Fibroblast of pulmonary artery (primary cell): ENCODE results near the gene SHCBP1L.

Experiments
- DNase-seq: peaks from one replicate; pipeline ENCODE4 v3.0.0-alpha.2; 2010; ENCODE audit warnings: low read depth
- H3K4me3 ChIP-seq: replicated peaks from 2 replicates; pipeline ENCODE4 v1.5.1; 2011; ENCODE audit warnings: low read depth, mild to moderate bottlenecking, control low read depth, low read length, moderate library complexity
- CTCF ChIP-seq: IDR thresholded peaks from 2 replicates; pipeline ENCODE4 v1.5.1; 2011; ENCODE audit warnings: mild to moderate bottlenecking, control low read depth, low read length, inconsistent platforms; ENCODE audit errors: missing control alignments

Gene SHCBP1L

GRCh38 chr1:182993746-182994145 lies 40.8 kb upstream of the SHCBP1L start:
- DNase-seq = no peak
- TF ChIP-seq CTCF = no peak

GRCh38 chr1:182990413-182991144 lies 37.6 kb upstream of the SHCBP1L start:
- no peak for TF ChIP-seq CTCF
- H3K4me3 ChIP-seq = no peak overlapping the region
- DNase-seq = peak; percentile 44

More at GRCh38 chr1:182993746-182994145, 40.8 kb upstream of the SHCBP1L start:
- H3K4me3 ChIP-seq = no peak overlapping the region

GRCh38 chr1:182985876-182986275 lies 32.9 kb upstream of the SHCBP1L start:
- DNase-seq = no peak
- no peak for TF ChIP-seq CTCF
- H3K4me3 ChIP-seq = no peak overlapping the region

- no peak overlapping the region for H3K4me3 ChIP-seq
- no peak for TF ChIP-seq CTCF
- no peak for DNase-seq
Observed at GRCh38 chr1:182984621-182985020, 31.7 kb upstream of the SHCBP1L start.

- DNase-seq = no peak
- no peak overlapping the region for H3K4me3 ChIP-seq
- no peak for TF ChIP-seq CTCF
Observed at GRCh38 chr1:182984138-182984537, 31.2 kb upstream of the SHCBP1L start.

- no peak for DNase-seq
- H3K4me3 ChIP-seq = no peak overlapping the region
- TF ChIP-seq CTCF = no peak
Observed at GRCh38 chr1:182978151-182978853, 25.3 kb upstream of the SHCBP1L start.

- no peak for DNase-seq
- no peak for TF ChIP-seq CTCF
- H3K4me3 ChIP-seq = no peak overlapping the region
Observed at GRCh38 chr1:182977480-182977879, 24.5 kb upstream of the SHCBP1L start.
